Right renal pelvis (tissue), 4 donors: Measurements from ENCODE around the gene TMEM169. TPM values are rescaled to one million over a fixed set of nuclear protein-coding genes. Genes with fewer than 3 reads are reported as not detected.
A peak's percentile ranks its signal among the peaks of the same experiment; 100 is the strongest.

Experiments
- DNase-seq, 4 donors: peaks; one replicate each; pipeline ENCODE4 v3.0.0-alpha.2; 2013; ENCODE audit warnings: low read depth in 4 of 4, low spot score in 3 of 4, missing footprints in 1 of 4
- polyA plus RNA-seq, 4 donors: library from polyadenylated mRNA; unstranded; fragments of 120-200 nt; gene quantifications; one replicate each; pipeline ENCODE4 v1.2.1, GENCODE V29; 2013; ENCODE audit not compliant: insufficient read length in 4 of 4

Gene TMEM169
- polyA plus RNA-seq, 4 donors: 14.0 to 16.7 (median 14.5) TPM

DNA sequence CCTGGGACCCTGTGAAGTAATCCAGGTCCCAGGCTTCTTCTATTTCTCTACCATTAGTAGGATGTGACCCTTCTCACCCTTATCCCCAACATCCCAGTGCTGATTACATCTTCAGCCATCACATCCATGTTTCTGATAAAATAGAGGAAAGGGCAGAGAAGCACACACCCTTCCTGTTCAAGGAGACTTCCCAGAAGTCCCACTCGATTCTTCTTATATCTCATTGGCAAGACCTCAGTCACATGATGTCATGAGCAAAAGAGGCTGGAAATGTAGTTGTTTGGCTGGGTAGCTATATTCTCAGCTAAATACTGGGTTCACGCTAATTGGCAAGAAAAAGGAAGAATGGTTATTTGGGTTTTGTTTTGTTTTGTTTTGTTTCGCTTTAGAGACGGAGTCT lies 19.4 kb downstream of the TMEM169 start:
- DNase-seq: no peak

DNA sequence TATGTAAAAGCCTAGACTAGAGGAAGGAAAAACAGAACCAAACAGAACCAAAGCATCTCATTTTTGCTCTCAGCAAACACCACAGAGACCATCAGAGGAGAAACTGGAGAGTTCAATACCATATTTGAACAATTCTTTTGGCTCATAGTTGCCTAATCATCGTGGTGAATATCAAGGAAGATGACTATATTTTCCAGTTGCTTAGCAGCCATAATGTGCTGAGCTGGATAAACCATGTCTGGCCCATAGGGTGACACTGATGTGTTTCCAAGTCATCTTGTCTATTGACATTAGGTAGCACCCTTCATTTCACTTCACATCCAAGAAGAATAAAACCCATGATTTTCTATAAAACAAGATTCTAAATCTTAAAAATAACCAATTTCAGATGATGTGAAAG lies 21.5 kb downstream of the TMEM169 start:
- no peak for DNase-seq

DNA sequence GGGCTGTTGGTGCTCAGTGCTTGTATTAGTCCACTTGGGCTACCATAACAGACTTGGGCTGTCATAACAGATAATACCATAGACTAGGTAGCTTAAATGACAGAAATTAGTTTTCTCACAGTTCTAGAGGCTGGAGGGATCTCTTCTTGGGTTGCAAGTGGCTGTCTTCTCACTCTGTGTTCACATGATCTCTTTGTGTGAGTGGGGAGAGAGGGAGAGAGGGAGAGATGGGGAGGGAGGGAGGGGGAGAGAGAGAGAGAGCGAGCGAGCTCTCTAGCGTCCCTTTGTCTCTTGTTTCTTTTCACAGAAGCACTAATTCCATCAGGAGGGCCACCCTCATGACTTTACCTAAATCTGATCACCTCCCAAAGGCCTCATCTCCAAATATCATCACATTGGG lies 23.0 kb downstream of the TMEM169 start:
- no peak for DNase-seq

DNA sequence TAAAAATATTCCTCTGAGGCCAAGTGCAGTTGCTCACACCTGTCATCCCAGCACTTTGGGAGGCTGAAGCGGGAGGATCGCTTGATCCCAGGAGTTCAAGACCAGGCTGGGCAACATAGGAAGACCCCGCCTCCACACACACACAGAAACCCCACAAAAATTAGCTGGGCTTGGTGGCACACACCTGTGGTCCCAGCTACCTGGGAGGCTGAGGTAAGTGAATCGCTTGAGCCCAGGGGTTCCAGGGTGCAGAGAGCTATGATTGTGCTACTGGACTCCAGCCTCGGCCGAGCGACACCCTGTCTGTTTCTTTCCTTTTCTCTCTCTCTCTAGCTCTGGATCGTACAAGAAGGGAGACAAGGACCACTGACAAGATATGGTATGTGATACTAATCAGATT lies 25.6 kb downstream of the TMEM169 start:
- no peak for DNase-seq

DNA sequence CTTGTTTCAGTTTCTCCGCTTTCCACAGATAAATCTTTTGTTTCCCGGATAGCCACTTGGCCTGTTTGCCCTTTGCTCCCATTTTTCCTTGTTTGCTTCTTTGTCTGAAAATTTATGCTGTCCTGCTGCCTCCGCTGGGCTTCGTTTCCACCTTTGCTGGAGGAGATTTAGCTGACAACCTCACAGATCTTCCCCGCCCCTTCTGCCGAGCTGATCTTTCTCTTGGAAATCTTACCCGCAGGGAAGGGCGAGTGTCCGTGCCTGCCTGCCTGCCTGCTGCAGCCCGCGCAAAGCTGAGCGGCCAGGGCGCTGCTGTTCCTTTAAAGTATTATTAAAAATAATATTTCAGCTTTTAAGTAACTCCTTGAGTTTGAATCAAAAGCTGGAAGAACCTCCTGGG lies 26.0 kb downstream of the TMEM169 start:
- DNase-seq: no peak

DNA sequence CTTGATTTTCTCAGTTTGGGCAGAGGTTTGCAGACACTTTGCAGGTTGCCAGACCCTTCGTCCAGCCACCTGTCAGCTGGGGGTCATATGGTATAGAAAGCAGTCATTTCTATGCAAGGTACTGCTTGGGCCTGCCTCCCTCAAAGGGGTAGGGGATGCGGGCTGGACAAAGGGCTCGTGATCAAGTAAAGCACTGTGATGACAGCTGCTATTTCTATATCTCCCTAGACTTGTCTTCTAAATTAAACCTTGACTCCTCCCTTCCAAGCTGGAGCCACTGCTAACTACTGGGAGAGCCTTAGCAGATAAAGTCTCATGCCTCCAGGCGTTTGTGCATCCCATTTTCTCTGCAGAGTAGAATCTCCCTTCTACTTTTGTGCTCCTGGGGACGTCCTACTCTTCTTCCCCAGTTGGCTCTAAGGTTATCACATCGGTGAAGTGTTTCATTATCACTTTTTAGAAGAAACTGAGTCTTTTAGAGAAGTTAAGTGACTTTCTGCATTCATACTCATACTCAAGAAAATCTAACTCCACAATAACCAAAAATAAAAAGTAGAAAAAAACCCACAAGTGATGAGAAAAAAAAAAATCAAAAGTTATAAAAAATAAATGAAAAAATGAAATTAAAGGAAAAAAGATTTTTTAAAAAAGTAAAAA lies 26.7 kb downstream of the TMEM169 start:
- DNase-seq: no peak

DNA sequence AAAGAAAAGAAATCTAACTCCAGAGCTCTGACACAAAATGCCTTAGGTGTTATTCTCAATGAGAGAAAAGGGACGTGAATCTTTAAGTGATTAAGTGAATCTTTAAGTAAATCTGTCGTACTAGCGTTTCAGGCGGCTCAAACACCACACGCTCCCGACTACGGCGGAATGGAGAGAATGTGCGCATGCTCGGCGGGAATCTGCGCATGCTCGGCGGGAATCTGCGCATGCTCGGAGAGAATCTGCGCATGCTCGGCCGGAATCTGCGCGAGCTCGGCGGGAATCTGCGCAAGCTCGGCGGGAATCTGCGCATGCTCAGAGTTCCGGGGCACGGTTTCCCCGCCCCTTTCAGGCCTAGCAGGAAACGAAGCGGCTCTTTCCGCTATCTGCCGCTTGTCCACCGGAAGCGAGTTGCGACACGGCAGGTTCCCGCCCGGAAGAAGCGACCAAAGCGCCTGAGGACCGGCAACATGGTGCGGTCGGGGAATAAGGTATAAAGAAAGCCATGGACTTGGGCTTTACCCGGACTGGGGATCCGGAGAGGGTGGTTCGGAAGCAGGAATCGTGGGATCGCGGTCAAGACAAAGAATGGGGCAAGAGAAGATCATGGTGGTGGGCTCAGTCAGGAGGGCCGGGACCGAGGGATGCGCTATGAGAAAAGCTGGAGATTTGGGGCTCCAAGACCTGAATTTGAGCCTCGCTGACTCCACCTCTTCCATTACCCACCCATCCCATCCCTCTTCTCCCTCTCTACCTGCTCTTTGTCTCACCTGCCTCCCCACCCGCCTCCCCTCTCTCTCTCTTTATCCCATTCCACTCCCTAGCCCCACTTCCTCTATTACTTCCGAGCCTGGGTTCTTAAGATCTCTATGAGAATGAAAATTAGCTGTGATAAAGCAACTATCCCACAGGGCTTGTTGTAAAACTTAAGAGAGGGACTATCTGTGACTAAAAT lies 27.5 kb downstream of the TMEM169 start, which contains the start of gene XRCC5:
Gene XRCC5 (plus strand): TSS at position 382 of the 955 bp plus-strand sequence. CDS start 89 bp downstream, at position 471.
- peak; percentile 95 to 100 (median 96) for DNase-seq

DNA sequence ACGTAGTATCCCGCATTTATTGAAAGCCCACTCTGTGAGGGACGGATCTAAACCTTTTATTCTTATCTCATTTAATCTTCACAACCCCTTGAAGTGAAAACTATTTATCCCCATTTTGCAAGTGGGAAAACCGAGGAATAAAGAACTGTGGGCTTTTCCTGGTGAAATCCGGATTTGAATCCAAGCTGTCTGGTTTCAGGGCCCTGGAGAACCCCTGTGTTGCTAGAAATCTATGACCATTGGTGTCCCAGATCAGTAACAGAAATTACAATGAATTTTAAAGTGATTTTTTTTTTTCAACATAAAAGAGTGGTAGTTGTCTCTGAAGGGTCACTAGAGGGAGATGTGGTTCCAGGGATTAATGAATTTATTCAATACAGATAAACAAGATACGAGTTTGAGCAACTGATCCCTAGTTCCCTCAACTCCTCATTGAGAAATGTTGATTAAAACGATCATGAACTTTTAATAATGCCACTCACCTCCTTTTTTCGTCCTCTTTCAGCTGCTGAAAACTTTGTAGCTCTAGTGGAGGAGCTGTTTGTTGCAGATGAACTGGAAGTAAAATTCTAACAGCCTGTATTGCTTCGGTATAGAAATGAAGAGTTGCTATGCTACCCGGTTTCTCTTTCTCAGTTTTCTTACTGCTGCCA lies 28.4 kb downstream of the TMEM169 start:
- no peak for DNase-seq

DNA sequence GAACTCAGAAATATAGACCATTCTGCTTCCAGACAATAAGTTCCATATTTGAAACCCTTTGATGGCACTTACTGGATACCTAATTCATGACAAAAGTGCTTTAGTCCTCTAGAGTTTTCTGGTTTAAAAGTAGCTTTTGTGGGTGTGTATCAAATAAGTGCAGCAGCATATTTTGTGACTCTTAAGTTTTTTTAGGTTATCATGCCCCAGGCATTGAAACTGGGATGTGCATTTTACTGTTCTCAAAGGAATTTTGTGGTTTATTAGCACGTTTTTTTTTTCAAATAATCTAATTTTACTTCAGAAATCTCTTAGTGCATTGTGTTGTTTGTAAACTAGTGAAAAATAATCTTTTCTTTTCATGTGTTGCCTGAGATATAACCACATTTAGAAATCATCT lies 28.9 kb downstream of the TMEM169 start:
- DNase-seq: no peak

DNA sequence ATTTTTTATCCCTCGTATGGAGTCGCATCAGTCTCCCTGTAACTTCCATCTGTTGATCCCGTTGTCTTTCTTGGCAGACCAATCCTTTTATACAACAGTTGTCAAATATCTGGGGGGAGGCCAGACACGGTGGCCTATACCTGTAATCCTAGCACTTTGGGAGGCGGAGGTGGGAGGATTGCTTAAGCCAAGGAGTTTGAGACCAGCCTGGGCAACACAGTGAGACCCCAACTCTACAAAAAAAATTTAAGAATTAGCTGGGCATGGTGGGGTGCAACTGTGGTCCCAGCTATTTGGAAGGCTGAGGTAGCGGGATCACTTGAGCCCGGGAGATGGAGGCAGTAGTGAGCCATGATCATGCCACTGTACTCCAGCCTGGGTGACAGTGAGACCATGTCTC lies 29.4 kb downstream of the TMEM169 start:
- no peak for DNase-seq

DNA sequence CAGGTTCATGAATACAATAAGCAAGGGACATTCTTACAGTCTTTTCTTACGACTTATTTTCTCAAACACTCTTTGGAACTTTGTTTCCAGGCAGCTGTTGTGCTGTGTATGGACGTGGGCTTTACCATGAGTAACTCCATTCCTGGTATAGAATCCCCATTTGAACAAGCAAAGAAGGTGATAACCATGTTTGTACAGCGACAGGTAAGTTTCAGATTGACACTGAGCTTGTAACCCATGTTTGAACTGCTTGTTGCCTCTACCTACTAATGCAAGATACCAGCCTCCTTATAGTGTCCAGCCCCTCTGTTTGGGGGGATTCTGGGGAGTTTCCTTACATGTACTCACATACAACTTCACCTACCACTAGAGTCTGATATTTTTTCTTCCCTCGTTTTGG lies 31.2 kb downstream of the TMEM169 start:
- DNase-seq: no peak

DNA sequence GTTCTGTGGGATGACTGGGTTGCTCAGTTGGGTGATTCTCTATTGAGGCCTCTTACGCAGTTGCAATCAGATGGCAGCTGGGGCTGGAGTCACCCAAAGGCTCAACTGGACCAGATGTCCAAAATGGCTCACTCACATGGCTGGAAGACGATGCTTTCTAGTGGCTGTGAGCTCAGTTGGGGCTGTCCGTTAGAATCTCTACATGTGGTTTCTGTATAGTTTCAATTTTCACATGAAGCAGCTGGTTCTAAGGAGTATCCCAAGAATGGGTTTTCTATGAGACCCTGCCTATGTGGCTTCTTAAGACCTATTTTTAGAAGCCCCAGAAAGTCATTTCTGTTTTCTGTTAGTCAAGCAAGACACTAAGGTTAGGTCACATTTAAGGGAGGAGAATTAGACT lies 31.9 kb downstream of the TMEM169 start:
- no peak for DNase-seq

DNA sequence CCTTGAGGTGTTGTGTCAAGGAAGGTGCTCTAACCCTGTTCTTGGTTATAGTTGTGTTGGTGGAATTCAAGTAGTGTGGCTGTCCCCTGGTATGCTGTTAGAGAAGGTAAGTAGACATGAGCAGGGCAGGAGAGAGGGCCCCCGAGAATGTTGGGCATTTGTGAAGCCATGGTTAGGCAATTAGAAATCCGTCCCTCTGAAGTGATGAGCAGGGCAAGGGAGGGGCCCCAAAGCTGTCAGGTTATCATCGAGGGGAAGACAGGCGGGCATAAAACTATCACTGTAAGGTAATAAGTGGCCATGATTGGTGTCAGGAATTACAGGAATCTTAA lies 32.6 kb downstream of the TMEM169 start:
- no peak for DNase-seq

DNA sequence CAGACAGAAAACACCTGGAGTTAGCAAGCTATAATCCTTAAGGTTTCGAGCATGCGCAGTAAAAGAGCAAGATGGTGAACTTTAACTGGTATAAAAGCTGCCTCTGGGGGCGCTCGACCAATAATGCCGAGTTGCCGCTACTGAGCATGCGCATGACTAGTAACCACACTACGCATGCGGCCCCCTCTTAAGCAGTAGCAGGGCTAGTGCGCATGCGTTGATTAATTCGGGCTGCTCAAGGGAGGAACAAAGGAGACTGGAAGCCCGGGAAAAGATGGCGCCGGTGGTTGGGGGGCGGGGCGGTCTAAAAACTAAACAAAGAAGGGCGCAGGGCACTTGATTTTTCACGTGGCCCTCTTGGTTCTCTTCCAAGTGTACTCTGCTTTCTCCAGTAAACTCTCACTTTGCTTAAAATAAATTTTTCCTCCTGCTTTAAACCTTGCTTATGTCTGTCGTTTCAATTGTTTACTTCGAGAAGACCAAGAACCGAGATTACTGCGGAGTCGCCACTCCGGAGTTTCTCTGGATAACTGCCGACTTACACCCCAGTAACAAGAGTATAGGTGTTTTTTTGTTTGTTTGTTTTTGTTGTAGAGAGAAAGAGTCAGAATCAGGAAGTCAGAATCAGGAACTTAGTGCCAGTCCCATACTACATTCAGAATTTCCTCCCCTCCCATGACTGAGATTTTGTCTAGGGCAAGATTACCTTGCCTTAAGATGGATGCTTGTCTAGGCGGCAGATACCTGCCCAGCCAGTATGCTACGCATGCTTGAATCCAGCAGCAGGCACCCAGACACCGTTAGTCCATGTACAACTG lies 33.2 kb downstream of the TMEM169 start:
- DNase-seq: peak; percentile 100

DNA sequence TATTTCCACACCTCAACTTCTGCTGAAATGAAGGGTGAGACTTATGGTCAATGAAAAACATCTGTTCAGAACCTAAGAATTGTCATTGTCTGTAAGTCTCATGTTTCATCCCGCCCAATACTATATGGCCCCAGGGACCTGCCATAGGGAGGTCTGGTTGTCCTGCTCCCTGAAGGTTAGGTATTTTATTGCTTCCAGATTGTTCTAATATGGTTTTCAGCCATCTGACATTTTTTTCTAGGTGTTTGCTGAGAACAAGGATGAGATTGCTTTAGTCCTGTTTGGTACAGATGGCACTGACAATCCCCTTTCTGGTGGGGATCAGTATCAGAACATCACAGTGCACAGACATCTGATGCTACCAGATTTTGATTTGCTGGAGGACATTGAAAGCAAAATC lies 34.7 kb downstream of the TMEM169 start:
- DNase-seq: no peak

DNA sequence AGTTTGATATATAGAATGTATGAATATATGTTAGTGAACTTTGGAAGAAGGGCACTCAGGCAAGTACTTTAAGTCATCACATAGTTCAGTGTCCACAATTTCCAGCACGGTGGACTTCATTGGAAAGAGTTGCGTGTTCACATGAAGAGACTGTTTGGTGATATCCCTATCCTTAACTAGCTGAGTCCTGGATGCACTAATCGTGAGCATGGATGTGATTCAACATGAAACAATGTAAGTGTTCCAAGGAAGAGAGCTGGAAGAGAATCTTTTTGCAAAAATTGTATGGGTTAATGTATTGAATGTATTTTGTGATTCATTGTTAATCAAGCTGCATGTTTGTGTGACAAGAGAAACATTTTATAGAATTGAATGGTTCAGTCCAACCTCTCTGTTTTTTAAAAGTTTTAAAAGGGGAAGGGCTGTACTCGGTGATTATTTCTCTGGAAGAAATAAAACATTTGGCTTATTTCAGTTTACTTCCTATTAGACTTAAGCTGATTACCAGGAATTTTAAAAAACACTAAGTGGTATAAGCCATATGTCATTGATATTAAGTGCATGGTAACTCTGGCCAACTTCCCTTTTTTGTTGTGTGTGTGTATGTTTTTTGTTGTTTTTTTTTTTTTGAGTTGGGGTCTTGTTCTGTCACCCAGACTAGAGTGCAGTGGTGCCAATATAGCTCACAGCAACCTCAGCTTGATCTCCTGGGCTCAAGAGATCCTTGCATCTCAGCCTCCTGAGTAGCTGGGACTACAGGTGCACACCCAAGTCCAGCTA lies 36.0 kb downstream of the TMEM169 start:
- DNase-seq: no peak

DNA sequence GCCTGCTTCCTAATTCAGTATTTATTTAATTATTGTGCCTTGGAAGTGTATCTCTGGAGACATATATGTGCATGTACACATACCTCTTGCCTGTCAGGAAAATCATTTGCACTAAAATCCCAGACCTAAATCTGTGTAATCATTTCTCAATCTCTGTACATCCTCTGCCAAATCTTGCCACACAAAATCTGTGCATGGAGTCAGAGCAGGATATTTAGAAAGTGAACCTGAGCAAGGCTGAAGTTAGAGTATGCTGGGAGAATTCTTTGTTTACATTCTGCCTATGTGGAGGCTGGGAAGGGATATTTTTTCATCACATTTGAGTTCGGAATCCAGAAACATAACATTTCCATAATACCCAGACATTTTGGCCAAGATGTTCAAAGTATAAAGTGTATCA lies 36.8 kb downstream of the TMEM169 start:
- no peak for DNase-seq

DNA sequence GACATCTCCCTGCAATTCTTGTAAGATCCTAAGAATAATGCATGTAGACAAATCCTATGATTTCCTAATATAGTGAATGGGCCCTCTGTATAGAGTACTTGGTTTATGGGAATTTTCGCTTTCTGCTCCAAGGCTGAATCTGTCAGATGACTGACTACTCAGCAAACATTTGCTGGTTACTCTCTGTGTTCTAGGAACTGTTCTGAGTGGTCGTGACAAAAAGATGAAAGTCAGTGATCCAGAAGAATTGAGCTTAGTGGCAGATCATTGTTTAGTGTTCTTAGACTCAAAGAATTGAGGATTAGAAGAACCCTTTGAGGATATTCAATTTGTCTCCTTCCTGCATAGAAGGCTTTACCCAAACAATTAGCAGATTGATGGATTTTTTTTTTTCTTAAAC lies 37.4 kb downstream of the TMEM169 start:
- DNase-seq: no peak

DNA sequence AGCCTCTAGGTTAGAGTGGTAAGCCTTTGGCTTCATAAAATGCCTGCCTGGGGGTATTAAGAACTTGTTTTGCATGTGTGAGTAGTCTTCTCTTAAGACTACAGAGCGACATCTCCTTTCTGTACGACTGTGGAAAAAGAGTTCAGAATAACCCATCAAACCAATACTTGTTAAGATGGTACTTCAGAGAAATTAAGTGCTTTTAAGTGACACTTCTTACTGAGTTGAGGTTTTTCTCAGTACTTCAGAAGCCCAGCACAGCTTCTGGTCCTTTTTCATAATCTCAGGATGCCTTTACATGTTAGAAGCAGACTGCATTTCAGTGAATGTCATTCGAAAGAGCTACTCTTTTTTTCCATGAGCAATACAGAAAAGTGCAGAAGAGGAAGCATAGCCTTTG lies 38.3 kb downstream of the TMEM169 start:
- DNase-seq: no peak

DNA sequence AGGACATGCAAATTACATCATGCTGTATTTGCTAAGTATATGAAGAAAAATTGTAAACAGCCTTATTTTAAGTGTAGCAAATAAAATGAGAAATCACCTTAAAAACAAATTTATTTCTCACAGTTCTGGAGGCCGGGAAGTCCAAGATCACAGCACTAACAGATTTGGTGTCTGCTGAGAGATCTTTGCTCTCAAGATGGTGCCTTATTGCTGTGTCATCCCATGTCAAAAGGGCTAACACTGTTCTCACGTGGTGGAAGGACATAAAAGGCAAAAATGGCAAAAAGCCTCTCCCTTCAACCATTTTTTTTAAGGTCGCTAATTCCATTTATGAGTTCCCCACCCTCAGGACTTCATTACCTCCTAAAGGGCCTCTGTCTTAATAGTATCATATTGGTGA lies 39.5 kb downstream of the TMEM169 start:
- DNase-seq: no peak
